ENCODE results near the gene NID1.

DNA sequence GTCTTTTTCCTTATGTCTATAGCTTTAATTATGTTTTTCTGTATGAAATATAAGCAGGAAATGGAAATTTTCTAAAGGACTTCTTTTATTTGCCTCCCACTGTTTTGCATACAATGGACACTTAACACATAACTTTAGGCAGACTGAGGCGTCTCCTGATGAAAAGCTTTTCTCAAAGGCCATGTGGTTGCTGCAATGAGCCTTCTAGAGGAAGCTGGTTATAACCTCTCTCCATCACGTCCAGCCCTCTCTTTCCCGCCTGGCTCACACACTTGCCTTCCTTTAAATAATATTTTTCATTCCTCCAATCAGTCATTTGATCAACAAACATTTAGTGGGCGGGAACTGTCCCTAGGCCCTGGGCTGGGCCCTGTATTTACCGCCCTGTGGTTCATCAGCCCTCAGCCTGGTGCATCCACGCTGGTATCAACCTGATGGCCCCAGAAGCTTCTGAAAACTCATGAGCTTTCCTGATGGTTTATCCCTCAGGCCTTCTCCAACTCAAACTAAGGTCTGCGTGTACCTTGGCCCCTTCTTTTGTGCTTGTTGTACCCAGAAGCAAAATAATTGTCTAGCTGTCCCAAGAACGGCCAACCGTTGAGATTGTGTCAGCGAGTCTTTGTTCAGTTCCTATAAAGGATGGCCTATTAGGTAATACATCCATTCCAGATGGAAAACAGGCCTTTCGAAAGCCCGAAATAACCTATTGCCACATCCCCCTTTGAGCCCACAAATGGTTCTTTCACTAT lies 122.8 kb downstream of the NID1 start:
- TF ChIP-seq, protein P1, sequence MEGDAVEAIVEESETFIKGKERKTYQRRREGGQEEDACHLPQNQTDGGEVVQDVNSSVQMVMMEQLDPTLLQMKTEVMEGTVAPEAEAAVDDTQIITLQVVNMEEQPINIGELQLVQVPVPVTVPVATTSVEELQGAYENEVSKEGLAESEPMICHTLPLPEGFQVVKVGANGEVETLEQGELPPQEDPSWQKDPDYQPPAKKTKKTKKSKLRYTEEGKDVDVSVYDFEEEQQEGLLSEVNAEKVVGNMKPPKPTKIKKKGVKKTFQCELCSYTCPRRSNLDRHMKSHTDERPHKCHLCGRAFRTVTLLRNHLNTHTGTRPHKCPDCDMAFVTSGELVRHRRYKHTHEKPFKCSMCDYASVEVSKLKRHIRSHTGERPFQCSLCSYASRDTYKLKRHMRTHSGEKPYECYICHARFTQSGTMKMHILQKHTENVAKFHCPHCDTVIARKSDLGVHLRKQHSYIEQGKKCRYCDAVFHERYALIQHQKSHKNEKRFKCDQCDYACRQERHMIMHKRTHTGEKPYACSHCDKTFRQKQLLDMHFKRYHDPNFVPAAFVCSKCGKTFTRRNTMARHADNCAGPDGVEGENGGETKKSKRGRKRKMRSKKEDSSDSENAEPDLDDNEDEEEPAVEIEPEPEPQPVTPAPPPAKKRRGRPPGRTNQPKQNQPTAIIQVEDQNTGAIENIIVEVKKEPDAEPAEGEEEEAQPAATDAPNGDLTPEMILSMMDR (IDR thresholded peaks at IDR 0.05): no peak
- TF ChIP-seq POLR2A (IDR thresholded peaks at IDR 0.05): no peak

Data from thyroid gland (tissue), 4 donors.